HG02678 (cell line): ENCODE results near the gene TEX13A.

ENCODE experiments used
- ATAC-seq: cut with Tn5 transposase; IDR thresholded peaks from one replicate; pipeline ENCODE4 v1.9.1; 2021; ENCODE audit warnings: mild to moderate bottlenecking, moderate library complexity; ENCODE audit not compliant: unreplicated experiment

Gene TEX13A

DNA sequence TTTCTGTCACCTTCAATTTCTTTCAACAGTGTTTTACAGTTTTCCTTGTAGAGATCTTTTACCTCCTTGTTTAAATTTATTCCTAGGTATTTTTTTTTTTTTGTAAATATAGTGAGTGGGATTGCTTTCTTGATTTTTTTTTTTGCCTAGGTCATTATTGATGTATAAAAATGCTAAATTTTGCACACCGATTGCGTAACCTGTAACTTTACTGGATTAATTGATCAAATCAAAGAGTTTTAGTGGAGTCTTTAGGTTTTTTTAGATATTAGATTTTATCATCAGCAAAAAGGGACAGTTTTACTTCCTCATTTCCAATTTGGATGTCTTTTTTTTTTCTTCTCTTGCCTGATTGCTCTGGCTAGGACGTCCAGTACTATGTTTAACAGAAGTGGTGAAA lies 40.9 kb downstream of the TEX13A start:
- ATAC-seq, result no peak

GRCh38 chrX:105173071-105173470 lies 47.4 kb downstream of the TEX13A start:
- ATAC-seq, result no peak
